Keratinocyte (primary cell): ENCODE data around the gene TRPV5. TPM values are rescaled to one million over a fixed set of nuclear protein-coding genes. Genes with fewer than 3 reads are reported as not detected.

ENCODE experiments used
- DNase-seq: peaks from one replicate; pipeline ENCODE4 v3.0.0-alpha.2; 2011; ENCODE audit warnings: low read depth, missing footprints, low spot score
- FAIRE-seq: peaks from 2 replicates; lab custom pipeline; 2011; peaks lifted over from hg19 to GRCh38; lab: Jason Lieb, UNC
- H2AFZ ChIP-seq: 2 replicates; pipeline ENCODE4 v1.6.0; 2012; ENCODE audit warnings: low read length, control low read depth, inconsistent platforms; ENCODE audit not compliant: control insufficient read depth
- H3K27ac ChIP-seq: 2 replicates; pipeline ENCODE4 v1.5.1; 2011; ENCODE audit warnings: low read length; ENCODE audit not compliant: control insufficient read depth, insufficient read depth
- H3K27me3 ChIP-seq: 3 replicates; pipeline ENCODE4 v1.6.0; 2011; ENCODE audit warnings: low read length; ENCODE audit not compliant: control insufficient read depth, insufficient read depth; ENCODE audit errors: extremely low read depth
- H3K36me3 ChIP-seq, 2 experiments: 2 replicates in 1 of 2; 3 replicates in 1 of 2; pipeline ENCODE4 v1.5.1; 2011; ENCODE audit warnings: low read length in 2 of 2, mild to moderate bottlenecking in 1 of 2; ENCODE audit not compliant: control insufficient read depth in 2 of 2, insufficient read depth in 2 of 2; ENCODE audit errors: extremely low read depth in 1 of 2
- H3K4me1 ChIP-seq: 3 replicates; pipeline ENCODE4 v1.5.1; 2011; ENCODE audit warnings: low read length; ENCODE audit not compliant: control insufficient read depth, insufficient read depth; ENCODE audit errors: extremely low read depth
- H3K4me2 ChIP-seq: 3 replicates; pipeline ENCODE4 v1.6.0; 2011; ENCODE audit warnings: low read depth, low read length; ENCODE audit not compliant: control insufficient read depth, insufficient read depth; ENCODE audit errors: extremely low read depth
- H3K4me3 ChIP-seq, 3 experiments: fragments of 200-600 bp in 1 of 3; sonication (generic) in 1 of 3; 2 replicates in 2 of 3; 3 replicates in 1 of 3; pipeline ENCODE4 v1.5.1; 2011 to 2016; ENCODE audit warnings: low read length in 3 of 3, mild to moderate bottlenecking in 3 of 3, control low read depth in 2 of 3, inconsistent platforms in 1 of 3, low read depth in 1 of 3, mixed read lengths in 1 of 3, mixed run types in 1 of 3, moderate library complexity in 1 of 3; ENCODE audit not compliant: control insufficient read depth in 2 of 3, insufficient read depth in 2 of 3; ENCODE audit errors: extremely low read depth in 1 of 3
- H3K79me2 ChIP-seq: 2 replicates; pipeline ENCODE4 v1.6.0; 2012; ENCODE audit warnings: low read length; ENCODE audit not compliant: control insufficient read depth, insufficient read depth
- H3K9ac ChIP-seq: 3 replicates; pipeline ENCODE4 v1.6.0; 2011; ENCODE audit warnings: low read length; ENCODE audit not compliant: control insufficient read depth, insufficient read depth; ENCODE audit errors: extremely low read depth
- H3K9me1 ChIP-seq: 3 replicates; pipeline ENCODE4 v1.6.0; 2011; ENCODE audit warnings: low read length; ENCODE audit not compliant: control insufficient read depth, insufficient read depth; ENCODE audit errors: extremely low read depth
- H3K9me3 ChIP-seq: 2 replicates; pipeline ENCODE4 v1.5.1; 2012; ENCODE audit warnings: low read depth, low read length; ENCODE audit not compliant: control insufficient read depth
- H4K20me1 ChIP-seq: 3 replicates; pipeline ENCODE4 v1.6.0; 2011; ENCODE audit warnings: low read length; ENCODE audit not compliant: control insufficient read depth, insufficient read depth; ENCODE audit errors: extremely low read depth
- EZH2 ChIP-seq: IDR thresholded peaks from one replicate; pipeline ENCODE4 v1.6.1; 2012; ENCODE audit warnings: inconsistent platforms, mild to moderate bottlenecking, low read length, moderate library complexity
- dilution Hi-C: fragments of 300-500 bp; cut with MboI; formaldehyde crosslinking; loops from one replicate; pipeline ENCODE4 v1.7.0; 2020; ENCODE audit warnings: low sequenced_read_pairs; ENCODE audit not compliant: extremely low pct_ligation_motif_present
- polyA plus RNA-seq, 5 experiments: library from polyadenylated mRNA; depleted of rRNA in 3 of 5; stranded (reverse) in 3 of 5; stranded (forward) in 1 of 5; unstranded in 1 of 5; fragments of >200 nt; gene quantifications; 1 replicate in 1 of 5; 2 replicates in 3 of 5; 3 replicates in 1 of 5; pipeline versions ENCODE4 v1.2.1 to v1.2.3, GENCODE V29; 2011 to 2012; ENCODE audit warnings: missing spikeins in 2 of 5, low read depth in 1 of 5, low replicate concordance in 1 of 5
- TF ChIP-seq, protein P1 (sequence below), 3 experiments: IDR thresholded peaks in 1 of 3; conservative IDR thresholded peaks in 1 of 3; optimal IDR thresholded peaks in 1 of 3; 2 replicates in 2 of 3; 3 replicates in 1 of 3; pipeline versions ENCODE3 to v1.5.1; 2011; ENCODE audit warnings: low read length in 3 of 3, mild to moderate bottlenecking in 3 of 3, moderate library complexity in 2 of 3, control low read depth in 1 of 3, inconsistent platforms in 1 of 3; ENCODE audit not compliant: insufficient read depth in 2 of 3; ENCODE audit errors: extremely low read depth in 1 of 3

The TRPV5 gene
- polyA plus RNA-seq, 1 donor (not counting 4 experiments of a cell fraction or from before 2014, with no cell fraction given) = not detected

DNA sequence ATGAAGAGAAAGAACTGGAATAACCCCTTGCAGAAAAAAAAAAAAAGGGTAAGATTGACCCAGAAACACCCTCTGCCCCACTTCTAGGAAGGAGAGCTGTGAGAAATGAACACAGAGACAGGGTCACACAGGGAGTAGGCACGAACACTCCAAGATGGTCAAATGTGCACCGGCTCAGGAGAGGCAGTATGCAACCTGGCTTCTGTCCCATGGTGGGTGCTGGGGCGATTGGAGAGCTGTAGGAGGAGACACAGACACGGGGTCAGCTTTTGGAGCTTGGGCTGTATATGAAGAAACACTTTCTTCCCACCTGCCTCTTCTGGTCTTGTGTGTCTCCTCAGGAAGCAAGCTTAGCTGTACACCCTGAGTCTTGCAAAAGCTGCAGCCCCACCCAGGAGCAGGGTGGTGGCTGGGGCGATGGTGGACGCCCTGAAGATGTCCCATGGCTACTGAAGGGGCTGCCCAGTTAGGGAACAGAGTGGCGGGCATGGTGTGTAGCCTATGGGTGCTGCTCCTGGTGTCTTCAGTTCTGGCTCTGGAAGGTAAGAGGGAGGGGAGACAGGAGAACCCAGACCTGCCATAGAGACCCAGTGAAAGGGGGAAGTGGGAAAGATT lies 70.7 kb downstream of the TRPV5 start:
- no peak overlapping the region for H2AFZ ChIP-seq
- no peaks in the 10 kb centered on the region for H4K20me1 ChIP-seq
- no peak overlapping the region for H3K27ac ChIP-seq
- H3K4me1 ChIP-seq = no peaks in the 10 kb centered on the region
- no peaks in the 10 kb centered on the region for H3K27me3 ChIP-seq
- no peaks in the 10 kb centered on the region for H3K79me2 ChIP-seq
- dilution Hi-C loops = no loop called here
- H3K4me2 ChIP-seq = no peak overlapping the region
- DNase-seq (no peak), FAIRE-seq (no peak)
- H3K9me3 ChIP-seq = no peaks in the 10 kb centered on the region
- no peak overlapping the region for H3K9ac ChIP-seq
- H3K36me3 ChIP-seq = no peaks in the 10 kb centered on the region
- no peak overlapping the region for H3K4me3 ChIP-seq
- TF ChIP-seq, protein P1, sequence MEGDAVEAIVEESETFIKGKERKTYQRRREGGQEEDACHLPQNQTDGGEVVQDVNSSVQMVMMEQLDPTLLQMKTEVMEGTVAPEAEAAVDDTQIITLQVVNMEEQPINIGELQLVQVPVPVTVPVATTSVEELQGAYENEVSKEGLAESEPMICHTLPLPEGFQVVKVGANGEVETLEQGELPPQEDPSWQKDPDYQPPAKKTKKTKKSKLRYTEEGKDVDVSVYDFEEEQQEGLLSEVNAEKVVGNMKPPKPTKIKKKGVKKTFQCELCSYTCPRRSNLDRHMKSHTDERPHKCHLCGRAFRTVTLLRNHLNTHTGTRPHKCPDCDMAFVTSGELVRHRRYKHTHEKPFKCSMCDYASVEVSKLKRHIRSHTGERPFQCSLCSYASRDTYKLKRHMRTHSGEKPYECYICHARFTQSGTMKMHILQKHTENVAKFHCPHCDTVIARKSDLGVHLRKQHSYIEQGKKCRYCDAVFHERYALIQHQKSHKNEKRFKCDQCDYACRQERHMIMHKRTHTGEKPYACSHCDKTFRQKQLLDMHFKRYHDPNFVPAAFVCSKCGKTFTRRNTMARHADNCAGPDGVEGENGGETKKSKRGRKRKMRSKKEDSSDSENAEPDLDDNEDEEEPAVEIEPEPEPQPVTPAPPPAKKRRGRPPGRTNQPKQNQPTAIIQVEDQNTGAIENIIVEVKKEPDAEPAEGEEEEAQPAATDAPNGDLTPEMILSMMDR (optimal IDR thresholded peaks at IDR 0.05 in 1 of 3, IDR thresholded peaks at IDR 0.05 in 1 of 3, conservative IDR thresholded peaks at IDR 0.05 in 1 of 3; ENCODE audit: extremely low read depth in 1 of 3, insufficient read depth in 2 of 3, low read length in 3 of 3) = no peak
- TF ChIP-seq EZH2 = no peak
- H3K9me1 ChIP-seq = no peaks in the 10 kb centered on the region

DNA sequence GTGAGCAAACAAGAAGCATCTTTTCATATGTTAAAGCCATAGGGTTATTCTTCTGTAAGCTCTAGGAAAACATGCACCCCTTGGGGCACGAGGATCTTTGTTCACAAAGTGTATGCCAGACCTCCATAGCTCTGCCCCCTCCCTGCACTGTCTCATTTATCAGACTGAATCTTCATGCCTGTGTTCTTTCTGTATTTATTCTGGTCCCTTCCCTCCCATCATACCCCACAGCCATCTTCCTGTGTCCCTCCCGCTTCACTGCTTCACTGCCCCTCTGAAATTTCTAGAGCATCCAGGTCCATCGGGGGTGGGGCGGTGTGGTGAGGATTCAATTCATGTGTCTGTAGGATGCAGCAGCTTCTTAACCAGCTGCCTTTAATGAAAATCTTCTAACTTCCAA lies 71.2 kb downstream of the TRPV5 start:
- no peak overlapping the region for H2AFZ ChIP-seq
- H3K4me3 ChIP-seq = no peak overlapping the region
- FAIRE-seq (no peak), DNase-seq (no peak)
- H3K79me2 ChIP-seq = no peaks in the 10 kb centered on the region
- H3K9me1 ChIP-seq = no peaks in the 10 kb centered on the region
- TF ChIP-seq EZH2 = no peak
- TF ChIP-seq, protein P1 (optimal IDR thresholded peaks at IDR 0.05 in 1 of 3, IDR thresholded peaks at IDR 0.05 in 1 of 3, conservative IDR thresholded peaks at IDR 0.05 in 1 of 3; ENCODE audit: extremely low read depth in 1 of 3, insufficient read depth in 2 of 3, low read length in 3 of 3) = no peak
- H3K9me3 ChIP-seq = no peaks in the 10 kb centered on the region
- no peaks in the 10 kb centered on the region for H4K20me1 ChIP-seq
- no peaks in the 10 kb centered on the region for H3K36me3 ChIP-seq
- dilution Hi-C loops = no loop called here
- no peak overlapping the region for H3K9ac ChIP-seq
- no peaks in the 10 kb centered on the region for H3K27me3 ChIP-seq
- H3K4me2 ChIP-seq = no peak overlapping the region
- no peaks in the 10 kb centered on the region for H3K4me1 ChIP-seq
- H3K27ac ChIP-seq = no peak overlapping the region
